OCI-LY3 (cell line): ENCODE data around the gene PRR35.

Experiments
- EZH2phosphoT487 ChIP-seq: fragments of 200-600 bp; shearing (Covaris generic); IDR thresholded peaks from 2 replicates; pipeline ENCODE4 v1.6.1; 2018; ENCODE audit warnings: antibody characterized with exemption, mixed run types, low read depth
- TF ChIP-seq, protein P1 (sequence below): fragments of 200-600, 300-600 bp; sonication (generic); IDR thresholded peaks from 2 replicates; pipeline ENCODE4 v1.5.1; 2014; ENCODE audit warnings: antibody characterized with exemption, low read length, low read depth

DNA sequence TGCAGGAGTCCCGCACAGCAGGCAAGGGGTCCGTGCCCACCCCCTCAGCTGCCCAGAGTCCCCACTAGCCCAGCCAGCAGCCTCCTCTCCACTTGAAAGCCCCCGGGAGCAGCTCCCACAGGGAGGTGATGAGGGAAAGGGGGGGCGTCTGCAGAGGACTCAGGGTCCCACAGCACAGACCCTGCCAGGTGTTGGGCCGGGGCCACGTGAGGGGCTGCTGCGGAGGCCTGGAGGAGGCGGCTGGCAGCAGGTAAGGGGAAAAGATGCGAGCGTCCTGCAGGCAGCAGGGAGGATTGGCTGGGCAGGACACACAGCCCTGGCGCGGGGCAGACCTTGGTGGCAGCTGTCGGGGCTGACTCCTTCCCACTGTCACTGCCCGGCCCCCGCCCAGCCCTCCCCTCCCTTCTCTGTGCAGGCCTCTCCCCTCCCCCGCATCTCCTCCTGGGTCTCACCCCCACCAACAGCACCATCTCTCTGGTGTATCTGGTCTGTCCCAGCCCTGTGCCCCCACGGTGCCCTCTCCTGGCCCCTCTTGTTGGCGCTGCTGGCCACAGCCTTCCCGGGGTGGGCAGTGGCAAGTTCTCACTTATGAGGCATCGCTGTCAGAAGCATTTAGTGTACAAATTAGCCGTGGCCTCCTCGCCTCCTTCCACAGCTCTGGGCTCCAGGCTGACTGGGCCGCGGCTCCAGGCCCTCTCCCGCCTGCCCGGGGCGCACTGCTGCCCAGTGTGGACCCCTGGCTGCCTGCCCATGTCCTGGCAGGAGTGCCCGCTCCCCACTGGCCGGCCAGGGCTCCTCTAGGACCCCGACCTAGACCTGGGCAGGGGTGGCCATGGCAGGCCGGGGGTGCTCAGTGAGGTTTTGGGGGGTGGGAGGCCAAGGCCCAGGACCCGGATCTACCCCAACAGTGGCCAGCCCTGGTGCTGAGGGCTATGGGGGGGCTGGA is 4.4 kb upstream of the PRR35 start:
- TF ChIP-seq, protein P1, sequence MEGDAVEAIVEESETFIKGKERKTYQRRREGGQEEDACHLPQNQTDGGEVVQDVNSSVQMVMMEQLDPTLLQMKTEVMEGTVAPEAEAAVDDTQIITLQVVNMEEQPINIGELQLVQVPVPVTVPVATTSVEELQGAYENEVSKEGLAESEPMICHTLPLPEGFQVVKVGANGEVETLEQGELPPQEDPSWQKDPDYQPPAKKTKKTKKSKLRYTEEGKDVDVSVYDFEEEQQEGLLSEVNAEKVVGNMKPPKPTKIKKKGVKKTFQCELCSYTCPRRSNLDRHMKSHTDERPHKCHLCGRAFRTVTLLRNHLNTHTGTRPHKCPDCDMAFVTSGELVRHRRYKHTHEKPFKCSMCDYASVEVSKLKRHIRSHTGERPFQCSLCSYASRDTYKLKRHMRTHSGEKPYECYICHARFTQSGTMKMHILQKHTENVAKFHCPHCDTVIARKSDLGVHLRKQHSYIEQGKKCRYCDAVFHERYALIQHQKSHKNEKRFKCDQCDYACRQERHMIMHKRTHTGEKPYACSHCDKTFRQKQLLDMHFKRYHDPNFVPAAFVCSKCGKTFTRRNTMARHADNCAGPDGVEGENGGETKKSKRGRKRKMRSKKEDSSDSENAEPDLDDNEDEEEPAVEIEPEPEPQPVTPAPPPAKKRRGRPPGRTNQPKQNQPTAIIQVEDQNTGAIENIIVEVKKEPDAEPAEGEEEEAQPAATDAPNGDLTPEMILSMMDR: no peak
- TF ChIP-seq EZH2phosphoT487: no peak
